ENCODE measurements around the gene PRDM9. TPM values are rescaled to one million over a fixed set of nuclear protein-coding genes. Genes with fewer than 3 reads are reported as not detected.

The PRDM9 gene
- total RNA-seq: not detected
- long read RNA-seq: 0 reads

DNA sequence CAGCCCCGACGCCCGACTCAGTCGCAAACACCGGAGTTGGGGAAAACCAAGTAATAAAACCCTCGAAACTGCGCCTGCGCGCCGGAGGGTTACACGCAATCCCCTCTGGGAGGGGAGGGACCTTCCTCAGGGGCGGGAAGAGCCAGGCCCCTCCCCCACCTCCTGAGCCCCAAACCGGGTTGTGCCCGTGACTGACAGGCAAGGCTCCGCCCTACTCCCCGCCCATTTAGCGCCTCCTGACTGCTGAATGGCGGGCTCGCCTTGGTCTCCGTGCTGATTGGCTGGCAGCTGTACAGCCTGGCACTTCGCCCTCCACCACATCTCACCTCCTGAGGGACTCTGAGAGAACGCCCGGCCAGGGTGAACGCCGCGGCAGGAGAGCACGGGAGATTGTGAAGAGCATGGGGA, at the start of gene PRDM9:
Gene PRDM9 (plus strand): TSS at position 332 of the 408 bp plus-strand sequence. CDS start 1,425 bp downstream, outside the sequence.
- peak within 1 kb of the TSS; percentile 53 for H3K4me3 ChIP-seq
- intact Hi-C loops (cut with micrococcal nuclease): no loop called here
- H3K27me3 ChIP-seq (ENCODE audit: low read depth): no peaks in the 10 kb centered on the region
- H3K36me3 ChIP-seq: no peaks in the 10 kb centered on the region
- H3K9me3 ChIP-seq (replicated peaks): peaks cover 9% of the 10 kb centered on the region
- no peaks in the 10 kb centered on the region for H3K4me1 ChIP-seq
- DNase-seq: peak; percentile 62
- TF ChIP-seq, protein P1, sequence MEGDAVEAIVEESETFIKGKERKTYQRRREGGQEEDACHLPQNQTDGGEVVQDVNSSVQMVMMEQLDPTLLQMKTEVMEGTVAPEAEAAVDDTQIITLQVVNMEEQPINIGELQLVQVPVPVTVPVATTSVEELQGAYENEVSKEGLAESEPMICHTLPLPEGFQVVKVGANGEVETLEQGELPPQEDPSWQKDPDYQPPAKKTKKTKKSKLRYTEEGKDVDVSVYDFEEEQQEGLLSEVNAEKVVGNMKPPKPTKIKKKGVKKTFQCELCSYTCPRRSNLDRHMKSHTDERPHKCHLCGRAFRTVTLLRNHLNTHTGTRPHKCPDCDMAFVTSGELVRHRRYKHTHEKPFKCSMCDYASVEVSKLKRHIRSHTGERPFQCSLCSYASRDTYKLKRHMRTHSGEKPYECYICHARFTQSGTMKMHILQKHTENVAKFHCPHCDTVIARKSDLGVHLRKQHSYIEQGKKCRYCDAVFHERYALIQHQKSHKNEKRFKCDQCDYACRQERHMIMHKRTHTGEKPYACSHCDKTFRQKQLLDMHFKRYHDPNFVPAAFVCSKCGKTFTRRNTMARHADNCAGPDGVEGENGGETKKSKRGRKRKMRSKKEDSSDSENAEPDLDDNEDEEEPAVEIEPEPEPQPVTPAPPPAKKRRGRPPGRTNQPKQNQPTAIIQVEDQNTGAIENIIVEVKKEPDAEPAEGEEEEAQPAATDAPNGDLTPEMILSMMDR (IDR thresholded peaks at IDR 0.05; ENCODE audit: borderline replicate concordance): no peak
- no peak within 1 kb of the TSS for H3K27ac ChIP-seq (replicated peaks)

DNA sequence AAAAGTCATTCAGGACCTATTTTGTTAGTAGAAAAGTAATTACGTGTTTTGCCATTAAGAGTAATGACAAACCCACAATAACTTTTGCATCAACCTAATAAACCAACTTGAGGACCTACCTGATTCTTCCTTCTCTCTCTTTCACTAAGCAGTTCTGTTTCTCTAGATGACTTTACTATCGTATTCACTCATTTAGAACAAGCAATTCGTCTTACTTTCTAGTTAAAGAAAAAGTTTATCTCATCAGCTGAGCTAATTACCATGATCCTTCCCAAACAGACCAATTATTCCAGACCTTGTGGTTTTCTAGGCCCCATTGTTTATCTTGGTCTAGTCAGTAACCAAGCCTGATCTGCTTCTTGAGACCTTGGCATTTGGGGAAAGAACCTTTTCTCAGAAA, 49.6 kb upstream of the PRDM9 start:
- intact Hi-C loops (cut with micrococcal nuclease): no loop called here
- Histone ChIP-seq H3K27ac (replicated peaks) (no peak overlapping the region), H3K4me1 (no peaks in the 10 kb centered on the region), H3K9me3 (replicated peaks) (no peaks in the 10 kb centered on the region), H3K36me3 (no peaks in the 10 kb centered on the region), H3K27me3 (ENCODE audit: low read depth) (no peaks in the 10 kb centered on the region), H3K4me3 (no peak overlapping the region)
- no peak for DNase-seq
- TF ChIP-seq, protein P1 (IDR thresholded peaks at IDR 0.05; ENCODE audit: borderline replicate concordance): no peak

DNA sequence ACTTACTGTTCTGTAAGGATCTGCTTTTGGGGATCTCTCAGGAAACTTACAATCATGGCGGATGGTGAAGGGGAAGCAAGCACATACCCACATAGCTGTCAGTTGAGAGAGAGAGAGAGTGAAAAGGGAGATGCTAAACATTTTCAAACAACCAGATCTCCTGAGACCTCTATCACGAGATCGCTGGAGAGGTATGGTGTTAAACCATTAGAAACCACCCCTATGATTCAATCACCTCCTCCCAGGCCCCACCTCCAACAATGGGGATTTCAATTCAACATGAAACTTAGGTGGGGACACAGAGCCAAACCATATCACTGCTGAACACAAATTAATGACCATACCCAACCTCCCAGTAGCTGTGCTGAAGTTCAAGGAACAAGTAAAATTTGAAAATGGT, 48.2 kb upstream of the PRDM9 start:
- DNase-seq: no peak
- no peaks in the 10 kb centered on the region for H3K27me3 ChIP-seq (ENCODE audit: low read depth)
- H3K36me3 ChIP-seq: no peaks in the 10 kb centered on the region
- TF ChIP-seq, protein P1 (IDR thresholded peaks at IDR 0.05; ENCODE audit: borderline replicate concordance): no peak
- no peak overlapping the region for H3K27ac ChIP-seq (replicated peaks)
- no peak overlapping the region for H3K4me3 ChIP-seq
- no peaks in the 10 kb centered on the region for H3K4me1 ChIP-seq
- no peaks in the 10 kb centered on the region for H3K9me3 ChIP-seq (replicated peaks)
- intact Hi-C loops (cut with micrococcal nuclease): no loop called here

DNA sequence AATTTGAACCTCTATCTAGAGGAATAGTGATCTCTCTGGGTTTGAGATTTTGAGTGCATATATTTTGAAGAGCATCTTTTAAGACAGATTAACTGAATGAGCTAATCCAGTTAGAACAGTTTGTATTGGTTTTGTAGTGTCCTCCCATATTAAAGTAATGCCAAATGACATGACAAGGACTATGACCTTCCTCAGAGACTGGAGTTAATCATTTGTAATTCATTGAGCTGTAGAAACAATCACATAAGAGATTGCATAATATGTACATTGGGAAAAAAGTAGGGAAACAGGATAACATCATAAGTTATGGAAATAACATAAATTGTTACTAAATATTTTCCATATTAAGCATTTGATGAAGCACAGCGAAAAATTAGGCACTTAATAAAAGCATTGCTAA, 45.8 kb upstream of the PRDM9 start:
- intact Hi-C loops (cut with micrococcal nuclease): no loop called here
- no peaks in the 10 kb centered on the region for H3K27me3 ChIP-seq (ENCODE audit: low read depth)
- H3K36me3 ChIP-seq: no peaks in the 10 kb centered on the region
- peaks cover 14% of the 10 kb centered on the region for H3K9me3 ChIP-seq (replicated peaks)
- no peaks in the 10 kb centered on the region for H3K4me1 ChIP-seq
- DNase-seq: no peak
- H3K4me3 ChIP-seq: no peak overlapping the region
- H3K27ac ChIP-seq (replicated peaks): no peak overlapping the region
- TF ChIP-seq, protein P1 (IDR thresholded peaks at IDR 0.05; ENCODE audit: borderline replicate concordance): no peak

DNA sequence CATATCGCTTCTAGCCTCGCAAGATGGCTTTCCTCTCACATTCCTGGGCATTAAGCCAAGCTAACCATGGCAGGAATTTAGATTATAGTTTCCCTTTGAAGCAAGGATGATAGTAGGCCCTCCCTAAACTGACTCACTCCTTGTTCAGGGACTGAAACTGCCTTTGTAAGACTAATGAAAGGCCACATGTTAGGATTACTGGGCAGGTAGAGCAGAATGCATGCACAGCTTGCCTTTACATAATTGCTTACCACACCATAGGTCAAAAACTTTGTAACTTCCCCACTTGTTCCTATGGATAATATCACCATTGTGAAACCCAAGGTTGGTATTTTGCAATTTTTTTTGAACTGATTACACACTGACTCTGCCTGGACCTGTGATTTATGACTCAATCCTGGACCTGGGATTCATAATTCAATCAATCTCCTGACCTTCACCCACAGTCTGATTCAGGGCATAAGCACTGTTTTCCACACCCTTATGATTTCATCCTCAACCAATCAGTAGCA, 41.0 kb upstream of the PRDM9 start:
- Histone ChIP-seq H3K36me3 (no peaks in the 10 kb centered on the region), H3K4me1 (no peaks in the 10 kb centered on the region), H3K27me3 (ENCODE audit: low read depth) (no peaks in the 10 kb centered on the region), H3K9me3 (replicated peaks) (peaks cover 25% of the 10 kb centered on the region), H3K27ac (replicated peaks) (no peak overlapping the region), H3K4me3 (no peak overlapping the region)
- no peak for DNase-seq
- intact Hi-C loops (cut with micrococcal nuclease): no loop called here
- TF ChIP-seq, protein P1 (IDR thresholded peaks at IDR 0.05; ENCODE audit: borderline replicate concordance): no peak

Measured in left ventricle myocardium inferior (tissue), 1 donor.